ENCODE measurements around the gene BPIFB6.

Gene BPIFB6

DNA sequence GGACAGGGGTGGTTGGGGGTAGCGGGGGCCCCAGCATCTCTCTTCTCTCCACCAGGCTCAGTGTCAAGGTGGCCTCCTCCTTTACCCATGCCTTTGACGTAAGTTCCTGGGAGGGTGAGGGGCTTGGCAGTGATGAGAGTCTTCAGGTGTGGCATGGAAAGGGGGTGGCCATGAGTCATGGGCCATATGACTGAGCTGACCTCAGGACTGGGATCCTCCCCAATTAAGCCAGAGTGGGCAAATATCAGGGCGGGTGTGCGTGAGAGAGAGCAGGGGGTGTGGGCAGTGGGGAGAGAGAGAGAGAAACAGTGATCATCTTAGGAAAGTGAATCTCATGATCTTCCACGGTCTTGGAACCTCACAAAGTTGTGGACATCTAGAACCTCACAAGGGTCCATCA is 39.8 kb downstream of the BPIFB6 start:
- DNase-seq: no peak
- TF ChIP-seq, protein P1, sequence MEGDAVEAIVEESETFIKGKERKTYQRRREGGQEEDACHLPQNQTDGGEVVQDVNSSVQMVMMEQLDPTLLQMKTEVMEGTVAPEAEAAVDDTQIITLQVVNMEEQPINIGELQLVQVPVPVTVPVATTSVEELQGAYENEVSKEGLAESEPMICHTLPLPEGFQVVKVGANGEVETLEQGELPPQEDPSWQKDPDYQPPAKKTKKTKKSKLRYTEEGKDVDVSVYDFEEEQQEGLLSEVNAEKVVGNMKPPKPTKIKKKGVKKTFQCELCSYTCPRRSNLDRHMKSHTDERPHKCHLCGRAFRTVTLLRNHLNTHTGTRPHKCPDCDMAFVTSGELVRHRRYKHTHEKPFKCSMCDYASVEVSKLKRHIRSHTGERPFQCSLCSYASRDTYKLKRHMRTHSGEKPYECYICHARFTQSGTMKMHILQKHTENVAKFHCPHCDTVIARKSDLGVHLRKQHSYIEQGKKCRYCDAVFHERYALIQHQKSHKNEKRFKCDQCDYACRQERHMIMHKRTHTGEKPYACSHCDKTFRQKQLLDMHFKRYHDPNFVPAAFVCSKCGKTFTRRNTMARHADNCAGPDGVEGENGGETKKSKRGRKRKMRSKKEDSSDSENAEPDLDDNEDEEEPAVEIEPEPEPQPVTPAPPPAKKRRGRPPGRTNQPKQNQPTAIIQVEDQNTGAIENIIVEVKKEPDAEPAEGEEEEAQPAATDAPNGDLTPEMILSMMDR (IDR thresholded peaks at IDR 0.05): no peak

DNA sequence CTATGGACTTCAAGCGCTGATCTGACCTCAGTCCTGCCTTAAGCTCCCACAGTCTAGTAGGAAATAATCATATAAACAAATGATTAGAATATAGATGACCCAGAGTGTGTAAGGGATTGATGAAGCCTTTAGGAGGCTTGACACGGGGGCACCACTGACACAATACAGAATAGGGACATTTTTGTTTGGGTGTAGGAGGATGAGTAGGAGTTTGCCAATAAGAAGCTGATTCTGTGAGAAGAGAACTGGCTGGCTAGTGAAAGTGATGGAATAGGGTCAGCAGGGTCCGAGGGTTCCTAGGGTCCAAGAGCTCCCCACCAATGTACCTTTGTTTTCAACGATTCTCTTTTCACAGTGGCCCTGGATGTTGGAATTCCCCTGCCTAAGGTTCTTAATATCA is 40.9 kb downstream of the BPIFB6 start:
- H3K27me3 ChIP-seq: peaks cover 0 to 28% of the 10 kb centered on the region in 2 donors
- TF ChIP-seq, protein P1 (IDR thresholded peaks at IDR 0.05): no peak
- H3K36me3 ChIP-seq: no peaks in the 10 kb centered on the region
- H3K4me3 ChIP-seq: no peak overlapping the region
- no peak overlapping the region for H3K27ac ChIP-seq
- intact Hi-C loops (cut with DNase I; ENCODE audit: low total_unique reads): no loop called here
- H3K9me3 ChIP-seq: no peaks in the 10 kb centered on the region
- no peaks in the 10 kb centered on the region for H3K4me1 ChIP-seq
- no peak for DNase-seq

More for the DNA sequence above, 39.8 kb downstream of the BPIFB6 start:
- Histone ChIP-seq H3K36me3 (no peaks in the 10 kb centered on the region), H3K27me3 (peaks cover 0 to 17% of the 10 kb centered on the region in 2 donors), H3K4me3 (no peak overlapping the region), H3K27ac (no peak overlapping the region), H3K9me3 (no peaks in the 10 kb centered on the region), H3K4me1 (no peaks in the 10 kb centered on the region)
- intact Hi-C loops (cut with DNase I; ENCODE audit: low total_unique reads): no loop called here

DNA sequence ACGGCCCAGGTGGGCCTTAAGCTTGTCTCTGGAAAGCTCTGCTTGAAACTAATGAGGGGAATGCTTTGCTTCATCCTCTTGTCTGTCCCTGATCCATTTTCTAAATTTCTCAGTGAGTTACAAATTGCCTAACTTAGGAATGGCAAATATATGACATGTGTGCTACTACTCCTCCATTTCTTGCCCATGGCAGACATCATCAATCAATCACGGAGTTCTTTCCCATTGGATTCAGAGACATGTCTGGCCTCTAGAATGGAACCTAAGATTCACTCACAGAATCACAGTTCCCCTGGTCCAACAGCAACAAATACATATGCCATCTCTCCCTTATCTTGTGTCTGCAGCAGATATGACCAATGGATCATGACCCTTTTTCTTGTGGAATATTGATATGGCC is 41.4 kb downstream of the BPIFB6 start:
- Histone ChIP-seq H3K36me3 (no peaks in the 10 kb centered on the region), H3K27me3 (peaks cover 0 to 33% of the 10 kb centered on the region in 2 donors), H3K9me3 (no peaks in the 10 kb centered on the region), H3K4me1 (no peaks in the 10 kb centered on the region), H3K27ac (no peak overlapping the region), H3K4me3 (no peak overlapping the region)
- intact Hi-C loops (cut with DNase I; ENCODE audit: low total_unique reads): no loop called here
- TF ChIP-seq, protein P1 (IDR thresholded peaks at IDR 0.05): no peak
- DNase-seq: no peak

DNA sequence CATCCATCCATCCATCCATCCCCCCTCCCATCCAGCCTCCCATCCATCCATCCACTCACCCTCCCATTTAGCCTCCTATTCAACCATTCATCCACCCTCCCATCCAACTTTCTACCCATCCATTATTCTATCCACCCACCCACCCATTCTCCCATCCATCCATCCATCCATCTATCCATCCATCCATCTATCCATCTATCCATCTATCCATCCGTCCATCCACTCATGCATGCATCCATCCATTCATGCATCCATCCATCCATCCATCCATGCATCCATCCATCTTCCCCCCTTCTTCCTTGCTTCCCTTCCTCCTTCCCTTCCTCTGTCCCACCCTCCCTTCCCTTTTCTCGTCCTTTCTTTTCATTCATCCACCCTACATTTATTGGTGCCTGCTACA is 43.2 kb downstream of the BPIFB6 start:
- TF ChIP-seq, protein P1 (IDR thresholded peaks at IDR 0.05): no peak
- no peaks in the 10 kb centered on the region for H3K36me3 ChIP-seq
- H3K27ac ChIP-seq: no peak overlapping the region
- intact Hi-C loops (cut with DNase I; ENCODE audit: low total_unique reads): no loop called here
- H3K27me3 ChIP-seq: peaks cover 0 to 35% of the 10 kb centered on the region in 2 donors
- DNase-seq: no peak
- H3K4me3 ChIP-seq: no peak overlapping the region
- no peaks in the 10 kb centered on the region for H3K9me3 ChIP-seq
- H3K4me1 ChIP-seq: no peaks in the 10 kb centered on the region

DNA sequence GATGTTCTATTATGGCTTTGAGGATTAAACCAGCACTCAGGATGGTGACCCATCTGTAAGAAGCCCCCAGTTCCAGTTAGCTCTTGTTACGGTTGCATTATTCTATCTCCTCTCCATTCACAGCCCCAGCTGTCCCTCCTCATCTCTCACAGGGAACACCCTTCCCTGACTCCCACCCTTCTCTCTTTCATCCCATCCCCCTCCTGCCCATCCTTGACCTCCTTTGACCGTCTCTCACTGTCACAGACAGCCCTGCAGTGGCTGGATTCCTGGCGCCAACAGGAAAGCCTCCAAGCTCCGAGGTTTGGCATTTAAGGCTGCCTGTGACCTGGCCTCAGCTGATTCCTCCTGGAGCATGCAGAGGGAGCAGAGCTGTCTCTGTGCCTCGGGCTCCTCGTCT is 43.8 kb downstream of the BPIFB6 start:
- TF ChIP-seq, protein P1 (IDR thresholded peaks at IDR 0.05): no peak
- DNase-seq: no peak
- Histone ChIP-seq H3K4me1 (no peaks in the 10 kb centered on the region), H3K27me3 (peaks cover 0 to 35% of the 10 kb centered on the region in 2 donors), H3K9me3 (no peaks in the 10 kb centered on the region), H3K4me3 (no peak overlapping the region), H3K27ac (no peak overlapping the region), H3K36me3 (no peaks in the 10 kb centered on the region)
- intact Hi-C loops (cut with DNase I; ENCODE audit: low total_unique reads): no loop called here

Data from tibial artery (tissue), 4 donors.